NCI-H1092 treated with DMSO at 0.1 percent for 48 hours (cell line): ENCODE results near the gene MAN2C1.
"Not testable (repeated sequence)": the region's sequence is repeated elsewhere in the genome, so short reads cannot be mapped to it uniquely, and the experiment has no call there.

Experiments
- DNase-seq: peaks from one replicate; lab custom pipeline; 2025; lab: John Stamatoyannopoulos, UW

MAN2C1 gene

DNA sequence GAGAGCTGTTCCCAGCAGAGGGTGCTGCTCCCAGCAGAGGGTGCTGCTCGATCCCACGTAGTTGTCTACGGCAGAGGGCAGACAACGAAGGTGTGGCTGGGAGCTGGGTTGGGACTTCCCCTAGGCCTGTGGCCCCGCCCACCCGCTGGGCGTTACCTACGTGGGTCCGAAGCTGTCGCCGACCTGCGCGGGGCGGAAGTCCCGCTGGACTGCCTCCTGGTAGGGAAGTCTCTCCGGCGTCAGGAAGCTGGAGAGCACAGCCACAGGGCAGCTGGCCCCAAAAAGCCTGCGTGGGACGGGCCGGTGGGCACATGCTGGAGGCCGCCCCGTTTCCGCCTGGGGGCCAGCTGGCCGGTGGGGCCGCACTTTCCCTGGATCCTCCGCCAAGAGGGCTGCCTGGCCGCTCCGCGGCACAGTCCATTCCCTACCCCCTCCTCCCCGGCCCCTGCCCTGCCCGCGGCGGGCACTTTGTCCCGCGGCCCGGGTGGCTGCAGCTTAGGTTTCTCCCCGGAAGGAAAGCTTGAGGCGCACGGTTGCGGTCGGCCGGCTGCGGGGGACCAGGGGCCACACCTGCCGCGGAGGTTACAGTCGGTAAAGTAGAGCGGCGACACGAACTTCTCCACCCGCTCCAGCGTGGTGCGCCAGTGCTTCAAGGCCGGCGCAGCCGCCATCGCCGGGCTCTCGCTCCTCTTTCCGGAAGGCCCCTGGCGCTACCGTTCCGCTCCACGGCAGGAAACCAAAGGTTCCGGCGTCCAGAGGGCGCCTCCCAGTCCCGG lies at the start of gene MAN2C1:
Gene MAN2C1 (minus strand): TSS at position 695 of the 776 bp plus-strand sequence. CDS start 24 bp downstream, at position 671.
- DNase-seq: peak; percentile 85

DNA sequence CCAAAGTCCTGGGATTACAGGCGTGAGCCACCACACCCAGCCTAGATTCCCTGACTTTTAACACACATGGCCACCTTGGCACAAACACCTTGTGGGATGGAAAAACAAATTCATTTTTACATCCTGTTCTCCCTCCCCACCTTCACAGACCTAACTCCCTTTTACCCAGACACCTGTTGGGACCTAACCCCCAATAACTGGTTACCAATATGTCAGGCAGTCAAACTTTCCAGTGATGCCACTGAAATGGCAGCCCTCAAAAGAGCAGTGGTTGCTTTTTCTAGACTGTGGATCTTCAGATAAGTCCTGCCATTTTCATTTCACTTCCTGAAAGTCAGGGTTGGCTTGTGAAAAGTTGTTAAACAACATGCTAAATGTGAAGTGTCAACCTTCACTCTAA lies 48.2 kb upstream of the MAN2C1 start:
- no peak for DNase-seq

GRCh38 chr15:75410196-75410595 lies 41.8 kb upstream of the MAN2C1 start:
- DNase-seq: no peak

GRCh38 chr15:75407083-75407482 lies 38.7 kb upstream of the MAN2C1 start:
- DNase-seq: no peak

DNA sequence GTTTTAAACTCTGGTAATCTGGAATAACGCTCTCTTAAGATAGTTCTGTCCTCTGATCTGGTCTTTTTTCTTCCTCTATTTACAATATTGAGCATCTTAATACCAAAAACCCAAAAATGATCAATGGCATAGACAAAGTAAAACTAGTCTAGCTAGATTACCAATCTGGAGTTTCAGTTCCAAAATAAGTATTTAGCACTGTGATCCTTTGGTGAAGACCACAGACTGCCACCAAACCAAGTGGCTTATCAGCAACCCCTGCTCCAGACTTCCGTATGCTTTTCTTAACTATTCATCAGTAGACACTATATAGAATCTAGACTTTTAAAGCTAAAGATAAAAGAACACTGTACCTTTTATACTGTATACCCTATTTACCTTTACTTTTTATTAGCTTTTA lies 35.5 kb upstream of the MAN2C1 start:
- DNase-seq: no peak

DNA sequence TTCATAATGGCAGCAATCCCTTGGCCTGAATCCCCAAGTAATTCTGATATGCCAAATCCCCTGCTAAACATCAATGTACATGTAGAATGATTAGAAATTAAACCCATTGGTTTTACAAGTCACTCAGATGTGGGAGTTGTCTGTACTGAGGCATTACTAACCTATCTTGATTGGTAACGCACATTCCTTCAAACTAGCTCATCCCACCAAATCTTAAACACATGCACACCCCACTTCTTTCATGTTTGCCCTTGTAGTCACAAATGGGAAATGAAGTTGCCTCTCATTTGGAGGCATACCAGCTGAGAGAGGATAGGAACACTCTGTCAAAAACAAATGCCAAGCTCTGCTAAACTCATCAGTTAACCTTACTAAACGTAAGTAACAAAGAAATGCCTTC lies 29.1 kb upstream of the MAN2C1 start:
- DNase-seq: no peak

GRCh38 chr15:75389791-75390382 lies 21.5 kb upstream of the MAN2C1 start:
- no peak for DNase-seq

DNA sequence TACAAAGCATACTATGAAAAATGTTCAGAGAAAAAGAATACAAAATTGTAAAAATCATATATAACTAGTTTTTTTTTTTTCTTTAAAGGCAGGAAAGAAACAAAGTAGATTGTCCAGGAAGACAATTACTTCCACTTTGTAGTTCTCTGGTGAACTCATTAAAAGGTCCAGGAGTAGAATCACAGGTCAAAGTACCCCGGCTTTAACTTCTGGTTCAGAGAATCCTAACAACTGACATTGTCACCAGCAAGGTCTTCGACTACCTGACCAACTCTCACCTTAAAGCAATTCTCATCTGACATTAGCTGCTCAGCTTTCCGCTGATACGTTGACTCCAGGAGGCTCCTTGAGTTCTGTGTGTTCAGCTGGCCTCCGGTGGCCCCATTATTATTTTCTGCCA lies 15.6 kb upstream of the MAN2C1 start:
- DNase-seq: not testable (repeated sequence)

- DNase-seq: no peak
Measured at GRCh38 chr15:75380773-75381172, 12.4 kb upstream of the MAN2C1 start.

GRCh38 chr15:75371901-75372688 lies 3.7 kb upstream of the MAN2C1 start:
- DNase-seq: no peak

- no peak for DNase-seq
Measured at GRCh38 chr15:75371486-75371885, 3.1 kb upstream of the MAN2C1 start.

- DNase-seq: no peak
Measured at GRCh38 chr15:75369897-75370581, 1.6 kb upstream of the MAN2C1 start.

DNA sequence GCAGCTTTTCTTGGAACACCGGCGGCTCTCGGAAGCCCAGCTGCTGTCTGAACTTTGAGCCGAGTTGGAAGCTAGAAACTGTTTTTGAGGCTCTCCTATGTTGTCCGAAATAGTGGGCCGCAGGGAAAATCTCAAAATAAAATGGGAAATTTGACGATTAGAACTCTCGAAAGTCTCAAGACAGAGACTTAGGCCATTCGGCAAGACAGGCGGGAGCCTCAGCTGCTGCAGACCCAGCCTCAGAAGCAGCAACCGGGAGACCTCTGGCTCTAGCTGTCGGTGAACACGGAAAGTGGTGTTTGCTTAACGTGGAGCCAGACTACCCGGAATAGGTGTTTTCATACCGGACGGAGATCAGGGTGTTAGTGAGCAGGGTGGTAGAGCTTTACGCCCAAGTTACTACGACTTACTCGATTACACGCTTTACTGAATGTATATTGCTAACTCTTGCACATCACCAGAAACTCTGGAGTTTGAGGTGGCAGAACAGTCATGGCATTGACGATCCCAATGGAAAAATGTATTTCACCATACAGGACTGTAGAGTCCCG lies 357 bp upstream of the MAN2C1 start:
- peak; percentile 27 for DNase-seq

DNA sequence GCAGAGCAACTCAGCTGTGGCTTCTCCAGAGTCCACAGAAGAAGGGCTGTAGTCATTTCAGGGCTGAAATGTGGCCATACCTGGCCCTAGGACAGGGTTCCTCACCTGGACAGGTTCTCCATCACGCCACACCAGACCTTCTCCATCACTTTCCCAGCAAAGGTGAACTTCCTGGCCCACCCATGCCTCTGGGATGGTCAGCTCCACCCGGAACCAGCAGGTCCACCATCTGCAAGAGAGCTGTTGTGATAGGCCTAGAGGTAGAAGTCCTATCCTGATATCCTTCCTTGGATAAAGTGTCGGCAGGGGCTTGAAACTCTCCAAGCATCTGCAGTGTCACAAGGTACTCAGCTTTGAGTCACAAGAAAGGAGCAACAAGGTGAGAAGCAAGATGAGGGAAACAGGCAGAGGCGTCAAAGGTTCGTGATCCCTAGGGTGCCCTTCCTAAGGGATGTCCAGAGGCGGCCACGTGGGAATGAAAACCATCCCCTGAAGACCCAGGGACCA lies 948 bp downstream of the MAN2C1 start:
- DNase-seq: no peak

DNA sequence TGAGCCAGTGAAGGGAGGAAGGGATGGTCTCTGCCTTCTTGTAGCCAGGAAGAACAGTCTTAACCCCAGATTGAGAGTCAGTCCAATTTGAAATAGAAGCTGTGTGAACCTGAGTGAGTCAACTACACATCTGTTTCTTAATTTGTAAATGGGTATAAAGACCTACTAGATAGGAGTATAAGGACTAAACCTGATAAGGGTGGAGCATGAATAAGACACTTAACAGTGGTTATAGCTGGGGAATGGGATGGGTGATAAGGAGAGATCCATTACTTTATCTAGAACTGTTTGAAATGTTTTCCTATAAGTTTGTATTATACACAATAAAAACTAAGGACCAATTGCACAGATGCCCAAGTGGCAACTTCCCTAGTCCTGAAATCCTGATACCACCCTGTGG lies 1.4 kb downstream of the MAN2C1 start:
- no peak for DNase-seq

GRCh38 chr15:75366163-75366562 lies 2.2 kb downstream of the MAN2C1 start:
- DNase-seq: no peak

GRCh38 chr15:75364881-75365280 lies 3.5 kb downstream of the MAN2C1 start:
- no peak for DNase-seq

- DNase-seq: no peak
Measured at GRCh38 chr15:75363786-75364185, 4.6 kb downstream of the MAN2C1 start.

- no peak for DNase-seq
Measured at GRCh38 chr15:75362642-75363249, 5.7 kb downstream of the MAN2C1 start.

- no peak for DNase-seq
Measured at GRCh38 chr15:75361989-75362641, 6.3 kb downstream of the MAN2C1 start.
